Daoy (cell line): ENCODE results near the gene BCR. TPM values are rescaled to one million over a fixed set of nuclear protein-coding genes. Genes with fewer than 3 reads are reported as not detected.

Experiments
- DNase-seq: peaks from one replicate; pipeline ENCODE4 v3.0.0-alpha.2; 2015; ENCODE audit warnings: low read depth
- total RNA-seq: library from RNA; depleted of rRNA; stranded (reverse); fragments of >200 nt; shearing (Covaris generic); gene quantifications from 2 replicates; pipeline ENCODE4 v1.2.3, GENCODE V29; 2014

Gene BCR
- total RNA-seq, 1 experiment from 2014 or later: 27.3 TPM

- DNase-seq: no peak
Observed at GRCh38 chr22:23231471-23232093, 51.3 kb downstream of the BCR start.

DNA sequence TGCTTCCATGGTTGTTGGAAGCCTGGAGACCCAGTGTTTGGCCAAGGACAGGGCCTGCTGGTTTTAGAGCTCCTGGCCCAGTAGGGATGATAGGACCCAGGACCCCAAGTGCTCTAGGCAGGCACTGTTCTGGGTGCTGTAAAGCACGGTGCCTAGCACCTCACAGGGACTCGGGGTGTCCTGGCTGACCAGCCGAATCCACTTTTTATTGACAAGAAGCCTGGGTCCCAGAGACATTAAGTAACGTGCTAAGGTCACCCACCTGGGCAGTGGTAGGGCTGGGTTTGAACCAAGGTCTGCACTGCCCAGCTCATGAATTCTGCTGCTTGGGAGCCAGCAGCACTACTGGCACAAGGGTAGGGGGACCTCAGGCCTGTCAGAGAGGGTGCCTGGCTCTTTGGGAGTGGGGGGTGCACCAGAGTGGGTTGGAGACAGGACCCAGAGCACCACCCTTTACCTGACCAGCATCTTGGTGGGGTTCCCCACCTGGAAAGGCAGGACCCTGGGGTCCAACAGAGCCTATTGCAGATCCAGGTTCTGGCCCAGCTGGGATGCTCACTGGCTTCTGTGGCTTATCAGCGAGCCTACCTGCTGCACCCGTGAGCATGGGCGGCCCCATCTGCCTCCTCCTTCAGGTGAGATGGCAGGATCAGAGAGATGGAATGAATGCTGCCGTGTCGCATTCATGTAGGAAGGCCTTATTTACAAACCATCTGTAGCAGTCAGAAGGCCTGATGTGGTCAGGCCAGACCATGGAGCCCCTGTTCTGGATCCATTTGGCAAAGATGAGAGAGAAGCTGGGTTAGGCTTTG, 52.0 kb downstream of the BCR start:
- DNase-seq: no peak

DNA sequence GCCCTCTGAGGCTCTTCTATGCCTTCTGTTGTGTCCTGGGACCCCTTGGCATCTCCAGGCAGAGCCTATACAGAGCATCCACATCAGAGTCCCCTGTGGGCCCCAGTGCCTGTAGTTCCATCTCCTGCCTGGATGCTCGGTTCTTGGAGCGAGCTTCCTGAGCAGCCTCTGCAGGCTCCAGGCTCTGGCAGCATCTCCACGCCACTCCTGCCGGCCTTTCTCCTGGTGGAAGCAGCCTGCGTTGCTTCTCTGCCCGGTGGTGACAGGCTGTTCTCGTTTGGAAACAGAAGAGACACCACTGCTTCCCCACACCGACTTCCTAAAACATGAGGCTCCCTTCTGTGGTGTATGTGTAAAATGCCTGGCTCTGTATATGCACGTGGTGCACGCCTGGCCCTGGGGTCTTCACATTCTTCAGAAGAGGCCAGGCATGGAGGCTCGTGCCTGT, 52.8 kb downstream of the BCR start:
- DNase-seq: peak; percentile 15

DNA sequence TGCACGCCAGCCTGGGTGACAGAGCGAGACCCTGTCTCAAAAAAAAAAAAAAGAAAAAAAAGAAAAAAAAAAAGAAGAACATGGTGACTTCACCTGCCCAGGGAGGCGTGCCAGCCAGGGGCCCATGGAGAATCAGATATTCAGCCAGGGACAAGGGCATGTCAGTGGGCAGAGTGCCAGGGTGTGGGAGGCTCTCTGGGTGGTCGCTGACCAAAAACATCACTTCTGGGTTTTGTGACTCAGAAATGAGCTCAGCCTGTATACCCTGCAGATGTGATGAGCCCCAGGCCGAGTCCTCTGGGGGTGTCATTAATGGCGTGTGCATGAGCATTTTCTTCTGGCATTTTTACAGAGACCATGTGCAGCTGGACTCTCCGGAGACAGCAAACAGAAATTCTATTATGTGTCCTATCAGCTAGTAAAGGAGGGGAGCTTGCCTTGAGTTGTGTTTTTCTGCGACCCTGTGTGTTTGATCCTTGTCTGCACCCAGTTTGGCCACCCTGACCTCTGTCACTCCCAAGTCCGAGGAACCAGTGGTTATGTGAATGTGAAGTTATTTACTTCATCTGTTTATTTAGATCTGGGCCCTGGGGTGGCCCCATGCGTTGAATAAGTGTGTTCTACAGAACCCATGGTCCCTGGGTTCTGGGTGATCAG, 53.6 kb downstream of the BCR start:
- peak; percentile 91 for DNase-seq

DNA sequence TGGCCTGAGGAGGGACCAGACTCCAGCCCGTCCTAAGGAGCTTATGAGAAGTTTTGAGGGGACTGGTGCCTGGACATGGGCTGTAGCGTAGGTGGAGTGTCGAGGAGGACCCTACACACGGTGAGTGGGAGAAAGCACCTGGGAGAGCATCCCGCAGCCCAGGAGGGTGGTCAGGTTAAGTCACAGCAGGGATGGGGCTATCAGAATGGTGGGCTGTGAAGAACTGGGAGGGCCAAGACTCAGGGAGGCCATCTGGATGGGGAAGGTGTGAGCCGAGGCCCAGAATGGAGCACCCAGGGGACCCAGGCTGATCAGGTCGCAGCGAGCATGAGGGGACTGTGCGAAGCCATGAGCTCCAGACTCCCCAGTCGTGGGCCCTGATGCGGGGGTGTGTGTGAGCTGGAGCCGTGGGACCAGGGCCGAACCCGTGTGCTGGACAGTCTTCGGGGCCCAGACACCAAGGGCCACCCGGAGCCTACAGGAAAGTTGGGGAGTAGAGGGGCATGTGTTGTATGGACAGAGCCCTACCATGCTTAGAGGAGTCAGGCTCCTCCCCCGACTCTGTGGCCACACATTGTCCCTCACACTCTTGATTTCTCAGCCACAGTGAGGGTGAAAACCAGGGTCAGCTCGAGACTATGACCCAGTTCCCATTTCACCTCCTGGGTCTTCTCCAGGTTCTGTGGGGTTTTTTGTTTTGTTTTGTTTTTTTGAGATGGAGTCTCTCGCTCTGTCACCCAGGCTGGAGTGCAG, 54.3 kb downstream of the BCR start:
- no peak for DNase-seq

- DNase-seq: no peak
Observed at GRCh38 chr22:23235425-23235824, 55.1 kb downstream of the BCR start.

- no peak for DNase-seq
Observed at GRCh38 chr22:23236026-23236425, 55.7 kb downstream of the BCR start.

- no peak for DNase-seq
Observed at GRCh38 chr22:23236440-23237184, 56.3 kb downstream of the BCR start.

DNA sequence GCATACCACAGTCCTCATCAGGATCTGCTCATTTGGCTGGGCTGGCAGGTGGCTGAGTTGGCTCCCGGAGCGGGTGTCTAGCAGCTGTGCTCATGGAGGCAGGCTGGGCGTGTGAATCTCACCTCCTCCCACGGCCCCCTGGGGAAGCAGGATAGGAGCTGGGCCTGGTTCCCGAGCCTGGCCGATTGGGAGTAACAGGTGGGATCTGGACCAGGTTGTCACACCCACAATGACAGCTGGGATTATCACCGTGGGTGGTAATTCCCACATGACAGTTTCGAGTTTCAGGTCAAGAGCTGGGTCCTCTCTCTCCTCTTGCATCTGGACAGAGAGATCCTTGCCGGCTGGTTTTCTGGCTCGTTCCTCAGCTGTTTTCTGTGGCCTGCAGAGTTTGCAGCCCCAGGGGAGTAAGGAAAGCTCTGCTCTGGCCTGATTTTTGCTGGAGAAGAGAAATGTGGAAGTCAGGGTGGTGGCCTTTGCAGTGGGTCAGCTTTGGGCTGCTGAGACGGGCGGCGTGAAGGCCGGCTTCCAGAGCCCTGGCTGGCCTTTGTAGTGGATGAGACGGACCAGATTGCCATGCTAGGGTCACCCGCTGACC, 57.0 kb downstream of the BCR start:
- DNase-seq: peak; percentile 48

DNA sequence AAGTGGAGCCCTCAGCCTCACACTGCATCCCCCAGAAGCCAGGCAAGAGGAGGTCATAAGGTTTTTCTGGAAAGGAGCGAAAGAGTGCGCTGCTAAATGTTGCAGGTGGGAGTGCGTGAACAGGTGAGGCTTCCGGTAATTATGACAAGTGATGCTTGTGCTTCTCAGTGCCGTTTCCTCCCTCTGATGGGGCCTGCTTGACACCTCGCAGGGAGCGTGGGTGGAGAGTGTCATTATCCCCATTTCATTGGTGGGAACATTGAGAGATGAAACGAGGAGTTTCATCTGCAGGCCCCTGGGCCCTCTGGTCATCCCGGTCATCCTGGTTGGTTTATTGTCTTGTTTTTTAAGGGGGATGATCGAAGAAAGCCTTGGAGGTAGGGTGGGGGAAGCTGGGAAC, 57.5 kb downstream of the BCR start:
- DNase-seq: no peak

DNA sequence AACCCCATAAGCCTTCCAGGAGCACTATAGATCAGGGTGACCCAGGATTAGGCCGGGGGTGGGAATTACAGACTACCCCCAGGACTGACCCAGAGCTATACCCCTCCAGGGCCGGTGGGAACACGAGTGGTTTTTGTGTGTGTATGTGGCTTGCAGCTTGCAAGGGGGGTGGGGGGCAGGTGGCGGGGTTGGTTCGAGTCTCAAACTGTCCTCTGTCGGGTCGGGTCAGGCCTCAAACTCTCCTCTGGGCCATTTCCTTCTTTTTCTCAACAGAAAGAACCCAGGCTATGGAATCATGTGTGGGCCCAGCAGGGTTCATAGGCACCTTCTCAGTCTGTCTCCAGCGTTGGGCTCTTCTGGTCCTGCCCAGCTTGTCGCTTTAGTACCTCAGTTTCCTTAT, 58.4 kb downstream of the BCR start:
- no peak for DNase-seq

GRCh38 chr22:23239429-23239828, 59.1 kb downstream of the BCR start:
- DNase-seq: no peak

- no peak for DNase-seq
Observed at GRCh38 chr22:23240639-23241389, 60.5 kb downstream of the BCR start.

- no peak for DNase-seq
Observed at GRCh38 chr22:23241562-23242472, 61.5 kb downstream of the BCR start.

DNA sequence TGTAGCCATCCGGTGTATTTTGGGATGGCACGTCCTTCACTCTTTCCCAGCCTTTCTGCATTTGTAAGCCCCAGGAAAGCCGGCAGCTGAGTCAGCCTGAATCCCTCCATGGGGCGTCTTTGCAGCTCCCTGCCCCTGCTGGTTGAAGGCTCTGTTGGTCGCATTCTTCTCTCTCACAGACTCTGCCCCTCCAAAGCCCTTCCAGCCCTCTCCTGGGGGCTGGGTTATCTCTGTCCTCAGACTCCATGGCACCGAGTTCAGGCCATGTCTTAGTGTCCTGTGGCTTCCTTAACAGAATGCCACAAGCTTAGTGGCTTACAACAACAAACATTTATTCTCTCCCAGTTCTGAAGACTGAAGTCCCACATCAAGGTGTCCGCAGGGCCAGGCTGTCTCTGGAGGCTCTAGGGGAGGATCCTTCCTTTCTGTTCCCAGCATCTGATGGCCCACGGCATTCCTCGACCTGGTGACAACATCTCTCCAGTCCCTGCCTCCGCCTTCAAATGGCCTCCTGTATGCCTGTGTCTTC, 62.2 kb downstream of the BCR start:
- peak; percentile 35 for DNase-seq

DNA sequence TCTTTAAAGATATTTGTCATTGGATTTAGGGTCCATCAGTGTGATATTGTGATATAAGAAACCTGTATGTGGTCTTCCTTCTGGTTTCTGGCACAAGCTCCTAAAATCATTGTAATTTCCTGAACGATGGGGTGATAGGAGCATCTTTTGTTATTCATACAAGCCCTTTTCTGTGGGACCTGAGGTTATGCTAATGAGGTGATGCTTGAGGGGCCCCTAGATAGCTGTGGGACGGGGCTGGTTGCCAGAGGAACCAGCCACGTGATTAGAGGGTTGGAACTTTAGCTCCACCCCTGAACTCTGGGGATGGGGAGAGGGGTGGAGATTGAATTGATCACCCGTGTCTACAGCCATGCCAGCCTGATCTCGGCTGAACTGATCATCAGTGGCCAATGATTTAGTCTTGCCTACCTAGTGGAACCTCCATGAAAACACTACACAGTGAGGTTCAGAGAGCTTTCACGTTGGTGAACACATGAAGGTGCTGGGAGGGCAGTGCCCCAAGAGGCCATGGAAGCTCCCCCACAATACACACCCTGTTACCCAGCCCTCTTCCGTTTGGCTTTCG, 62.8 kb downstream of the BCR start:
- no peak for DNase-seq

GRCh38 chr22:23243859-23244689, 63.8 kb downstream of the BCR start:
- DNase-seq: no peak

GRCh38 chr22:23244690-23245044, 64.4 kb downstream of the BCR start:
- DNase-seq: no peak
